Measurements from ENCODE around the gene MYLIP. TPM values are rescaled to one million over a fixed set of nuclear protein-coding genes. Genes with fewer than 3 reads are reported as not detected.

MYLIP gene
- total and polyA plus RNA-seq, 8 donors, result 27.8 to 58.1 (median 50.9) TPM

- DNase-seq (peak in 1 of 4 donors; percentile 63), ATAC-seq (no peak)
- peaks cover 0 to 4% of the 10 kb centered on the region in 2 donors for H3K9me3 ChIP-seq
- no peak overlapping the region for H3K27ac ChIP-seq
- H3K4me3 ChIP-seq, result no peak overlapping the region
- intact Hi-C loops (cut with DNase I), result no loop called here
- peaks cover 0 to under 1% of the 10 kb centered on the region in 2 donors for H3K36me3 ChIP-seq
- no peak for TF ChIP-seq CTCF (IDR thresholded peaks at IDR 0.05)
- no peaks in the 10 kb centered on the region for H3K4me1 ChIP-seq
- H3K27me3 ChIP-seq, result no peaks in the 10 kb centered on the region
Measured at GRCh38 chr6:16160794-16161193, 31.9 kb downstream of the MYLIP start.

GRCh38 chr6:16162003-16162402 lies 33.1 kb downstream of the MYLIP start:
- DNase-seq (no peak), ATAC-seq (no peak)
- Histone ChIP-seq H3K9me3 (no peaks in the 10 kb centered on the region), H3K36me3 (no peaks in the 10 kb centered on the region), H3K4me1 (no peaks in the 10 kb centered on the region), H3K27ac (no peak overlapping the region), H3K27me3 (no peaks in the 10 kb centered on the region), H3K4me3 (no peak overlapping the region)
- intact Hi-C loops (cut with DNase I), result no loop called here
- no peak for TF ChIP-seq CTCF (IDR thresholded peaks at IDR 0.05)

- DNase-seq, result no peak
- Histone ChIP-seq H3K4me3 (no peak overlapping the region), H3K4me1 (peaks cover 0 to 10% of the 10 kb centered on the region in 2 donors), H3K27ac (no peak overlapping the region), H3K27me3 (no peaks in the 10 kb centered on the region), H3K36me3 (no peaks in the 10 kb centered on the region), H3K9me3 (no peaks in the 10 kb centered on the region)
- TF ChIP-seq CTCF (IDR thresholded peaks at IDR 0.05), result no peak
- intact Hi-C loops (cut with DNase I), result no loop called here
- no peak for ATAC-seq
Measured at GRCh38 chr6:16163066-16163465, 34.2 kb downstream of the MYLIP start.

GRCh38 chr6:16163535-16164300 lies 34.8 kb downstream of the MYLIP start:
- intact Hi-C loops (cut with DNase I), result no loop called here
- ATAC-seq, result no peak
- Histone ChIP-seq H3K27me3 (no peaks in the 10 kb centered on the region), H3K36me3 (no peaks in the 10 kb centered on the region), H3K27ac (no peak overlapping the region), H3K9me3 (no peaks in the 10 kb centered on the region), H3K4me3 (no peak overlapping the region), H3K4me1 (peaks cover 3 to 16% of the 10 kb centered on the region in 2 donors)
- no peak for TF ChIP-seq CTCF (IDR thresholded peaks at IDR 0.05)
- no peak for DNase-seq

- no peaks in the 10 kb centered on the region for H3K9me3 ChIP-seq
- no peak for ATAC-seq
- H3K4me3 ChIP-seq, result no peak overlapping the region
- peaks cover 3 to 18% of the 10 kb centered on the region in 2 donors for H3K4me1 ChIP-seq
- no peak overlapping the region for H3K27ac ChIP-seq
- no peak for TF ChIP-seq CTCF (IDR thresholded peaks at IDR 0.05)
- H3K27me3 ChIP-seq, result no peaks in the 10 kb centered on the region
- H3K36me3 ChIP-seq, result no peaks in the 10 kb centered on the region
- no peak for DNase-seq
- intact Hi-C loops (cut with DNase I), result no loop called here
Measured at GRCh38 chr6:16165641-16166040, 36.8 kb downstream of the MYLIP start.
